GM12873 (cell line): ENCODE measurements around the gene RPGRIP1L.

Source experiments
- CTCF ChIP-seq: IDR thresholded peaks from 2 replicates; pipeline ENCODE4 v1.5.1; 2012; ENCODE audit warnings: low read depth, mild to moderate bottlenecking, moderate library complexity, low read length, control low read depth; ENCODE audit not compliant: insufficient read depth; ENCODE audit errors: missing control alignments

Gene RPGRIP1L

GRCh38 chr16:53741546-53741945, 37.9 kb upstream of the RPGRIP1L start:
- no peak for TF ChIP-seq CTCF

- no peak for TF ChIP-seq CTCF
Observed at GRCh38 chr16:53740933-53741531, 37.4 kb upstream of the RPGRIP1L start.

- no peak for TF ChIP-seq CTCF
Observed at GRCh38 chr16:53740476-53740875, 36.8 kb upstream of the RPGRIP1L start.

GRCh38 chr16:53737552-53737951, 33.9 kb upstream of the RPGRIP1L start:
- no peak for TF ChIP-seq CTCF

GRCh38 chr16:53736297-53736696, 32.6 kb upstream of the RPGRIP1L start:
- no peak for TF ChIP-seq CTCF

- TF ChIP-seq CTCF, result no peak
Observed at GRCh38 chr16:53734908-53735307, 31.2 kb upstream of the RPGRIP1L start.

- no peak for TF ChIP-seq CTCF
Observed at GRCh38 chr16:53732296-53732929, 28.8 kb upstream of the RPGRIP1L start.

- no peak for TF ChIP-seq CTCF
Observed at GRCh38 chr16:53730693-53731092, 27.0 kb upstream of the RPGRIP1L start.
